H1 (cell line): ENCODE results near the gene OGFOD3. TPM values are rescaled to one million over a fixed set of nuclear protein-coding genes. Genes with fewer than 3 reads are reported as not detected.

Source experiments
- CBX5 ChIP-seq: fragments of 300-800, 300-1000 bp; sonication (generic); IDR thresholded peaks from 2 replicates; pipeline ENCODE4 v1.7.1; 2016; ENCODE audit warnings: antibody characterized with exemption, low read length, low read depth
- CHD2 ChIP-seq: IDR thresholded peaks from 2 replicates; pipeline ENCODE4 v1.6.1; 2012; ENCODE audit warnings: low read length, improper control_type of control experiment
- GTF2F1 ChIP-seq: IDR thresholded peaks from 2 replicates; pipeline ENCODE4 v1.6.1; 2012; ENCODE audit warnings: low read depth, low read length, improper control_type of control experiment, borderline replicate concordance
- POLR2A ChIP-seq, 2 experiments: IDR thresholded peaks; 1 replicate in 1 of 2; 2 replicates in 1 of 2; pipeline ENCODE4 v1.6.1; 2011; ENCODE audit warnings: low read depth in 2 of 2, low read length in 2 of 2, mild to moderate bottlenecking in 2 of 2; ENCODE audit errors: control extremely low read depth in 1 of 2
- SAP30 ChIP-seq: fragments of 300-600 bp; sonication (generic); IDR thresholded peaks from 2 replicates; pipeline ENCODE4 v1.7.1; 2012; ENCODE audit warnings: low read length, moderate library complexity, mild to moderate bottlenecking, inconsistent platforms; ENCODE audit not compliant: insufficient read depth, insufficient replicate concordance
- polyA plus RNA-seq, 7 experiments: library from polyadenylated mRNA; depleted of rRNA in 3 of 7; stranded (reverse) in 5 of 7; unstranded in 2 of 7; fragments of >200 nt in 5 of 7; fragments of 200-250 nt in 2 of 7; gene quantifications; 1 replicate in 5 of 7; 2 replicates in 1 of 7; 4 replicates in 1 of 7; pipeline versions ENCODE4 v1.2.1 to v1.2.3, GENCODE V29; 2011 to 2013; ENCODE audit warnings: missing spikeins in 2 of 7, mixed read lengths in 2 of 7
- total RNA-seq: library from RNA; stranded (reverse); fragmentation: NEBNext Ultra II Directional; extraction: Animal tissue kit (Norgen Biotek cat#: 25700); gene quantifications from 2 replicates; pipeline ENCODE4 v1.2.1, GENCODE V29; 2021
- TF ChIP-seq, protein P1 (sequence below), 3 experiments: IDR thresholded peaks; 1 replicate in 2 of 3; 2 replicates in 1 of 3; pipeline versions ENCODE4 v1.5.1 to v1.6.1; 2011; ENCODE audit warnings: low read length in 3 of 3, mild to moderate bottlenecking in 3 of 3, inconsistent platforms in 2 of 3, low read depth in 1 of 3, moderate library complexity in 1 of 3; ENCODE audit not compliant: insufficient read depth in 1 of 3; ENCODE audit errors: control extremely low read depth in 1 of 3

The OGFOD3 gene
- total and polyA plus RNA-seq, 2 of the 8 experiments (the other 6 are each of a cell fraction or from before 2014, with no cell fraction given) = 21.1 to 21.8 TPM

DNA sequence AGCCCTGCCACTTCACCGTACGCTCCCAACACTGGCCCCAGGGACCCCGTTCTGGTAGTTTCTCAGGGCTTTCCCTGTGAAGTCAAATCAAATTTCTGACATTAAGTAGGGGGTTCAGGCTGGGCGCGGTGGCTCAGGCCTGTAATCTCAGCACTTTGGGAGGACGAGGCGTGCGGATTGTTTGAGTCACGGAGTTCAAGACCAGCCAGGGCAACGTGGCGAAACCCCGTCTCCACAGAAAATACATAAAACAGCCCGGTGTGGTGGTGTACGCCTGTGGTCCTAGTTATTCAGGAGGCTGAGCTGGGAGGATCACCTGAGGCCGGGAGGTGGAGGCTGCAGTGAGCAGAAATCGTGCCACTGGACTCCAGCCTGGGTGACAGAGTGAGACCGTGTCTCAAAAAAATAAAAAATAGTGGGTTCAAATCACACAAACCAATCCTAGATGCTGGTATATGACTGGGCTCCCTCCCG lies 31.5 kb upstream of the OGFOD3 start (continued):
- TF ChIP-seq GTF2F1 (no peak), SAP30 (no peak), CBX5 (no peak), CHD2 (no peak), POLR2A (IDR thresholded peaks at IDR 0.05; ENCODE audit: control extremely low read depth in 1 of 2, low read depth in 2 of 2, low read length in 2 of 2) (no peak)
- TF ChIP-seq, protein P1, sequence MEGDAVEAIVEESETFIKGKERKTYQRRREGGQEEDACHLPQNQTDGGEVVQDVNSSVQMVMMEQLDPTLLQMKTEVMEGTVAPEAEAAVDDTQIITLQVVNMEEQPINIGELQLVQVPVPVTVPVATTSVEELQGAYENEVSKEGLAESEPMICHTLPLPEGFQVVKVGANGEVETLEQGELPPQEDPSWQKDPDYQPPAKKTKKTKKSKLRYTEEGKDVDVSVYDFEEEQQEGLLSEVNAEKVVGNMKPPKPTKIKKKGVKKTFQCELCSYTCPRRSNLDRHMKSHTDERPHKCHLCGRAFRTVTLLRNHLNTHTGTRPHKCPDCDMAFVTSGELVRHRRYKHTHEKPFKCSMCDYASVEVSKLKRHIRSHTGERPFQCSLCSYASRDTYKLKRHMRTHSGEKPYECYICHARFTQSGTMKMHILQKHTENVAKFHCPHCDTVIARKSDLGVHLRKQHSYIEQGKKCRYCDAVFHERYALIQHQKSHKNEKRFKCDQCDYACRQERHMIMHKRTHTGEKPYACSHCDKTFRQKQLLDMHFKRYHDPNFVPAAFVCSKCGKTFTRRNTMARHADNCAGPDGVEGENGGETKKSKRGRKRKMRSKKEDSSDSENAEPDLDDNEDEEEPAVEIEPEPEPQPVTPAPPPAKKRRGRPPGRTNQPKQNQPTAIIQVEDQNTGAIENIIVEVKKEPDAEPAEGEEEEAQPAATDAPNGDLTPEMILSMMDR (IDR thresholded peaks at IDR 0.05; ENCODE audit: control extremely low read depth in 1 of 3, insufficient read depth in 1 of 3, low read depth in 1 of 3, low read length in 3 of 3) = no peak
